Left hindlimb (tissue), 1 donor: Measurements from ENCODE around the gene DCTD.

ENCODE experiments used
- DNase-seq: peaks from one replicate; pipeline ENCODE4 v3.0.0-alpha.2; 2018

Gene DCTD

GRCh38 chr4:182888891-182889290 lies 28.3 kb downstream of the DCTD start:
- DNase-seq = no peak

DNA sequence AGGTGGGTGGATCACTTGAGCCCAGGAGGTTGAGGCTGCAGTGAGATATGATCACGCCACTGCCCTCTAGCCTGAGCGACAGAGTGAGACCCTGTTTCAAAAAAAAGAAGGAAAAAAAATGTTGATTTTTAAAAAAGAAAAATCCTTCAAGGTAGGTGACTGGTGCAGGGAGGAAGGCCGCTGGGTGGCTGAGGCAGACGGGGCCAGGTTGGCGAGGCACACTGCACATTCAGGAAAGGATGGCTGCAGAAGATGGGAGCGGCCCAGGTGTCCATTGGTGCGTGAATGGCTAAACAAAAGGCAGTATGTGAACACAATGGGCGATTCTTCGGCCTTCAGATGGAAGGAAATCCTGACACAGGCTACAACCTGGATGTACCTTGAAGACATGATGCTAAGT lies 30.4 kb downstream of the DCTD start:
- no peak for DNase-seq

GRCh38 chr4:182886205-182886604 lies 31.0 kb downstream of the DCTD start:
- DNase-seq = peak; percentile 57

GRCh38 chr4:182885738-182886077 lies 31.5 kb downstream of the DCTD start:
- peak; percentile 59 for DNase-seq

GRCh38 chr4:182885022-182885737 lies 32.0 kb downstream of the DCTD start:
- no peak for DNase-seq

- DNase-seq = no peak
These were observed 33.1 kb downstream of the DCTD start for GRCh38 chr4:182884040-182884439.

DNA sequence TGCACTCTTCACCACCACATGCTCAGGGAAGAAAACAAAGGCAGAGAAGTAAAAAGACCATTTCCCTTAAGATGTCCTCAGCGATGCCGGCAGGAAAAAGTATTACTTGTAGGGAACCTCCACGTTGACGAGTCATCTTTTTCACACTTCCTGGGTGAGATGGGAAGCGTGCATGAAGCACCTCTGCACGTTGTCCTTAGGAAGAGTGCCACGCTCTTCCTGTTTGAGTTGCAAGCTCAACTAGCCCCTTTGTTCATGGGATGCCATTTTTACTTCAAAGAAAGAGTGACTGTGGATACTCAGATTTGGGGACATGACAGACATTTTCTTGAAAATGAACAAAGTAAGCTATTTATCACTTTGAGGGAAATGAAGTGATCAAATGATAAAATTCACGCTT lies 33.8 kb downstream of the DCTD start:
- DNase-seq = no peak

- DNase-seq = no peak
These were observed 35.3 kb downstream of the DCTD start for GRCh38 chr4:182881914-182882313.

GRCh38 chr4:182880387-182881356 lies 36.5 kb downstream of the DCTD start:
- peak; percentile 74 for DNase-seq

- DNase-seq = no peak
These were observed 37.3 kb downstream of the DCTD start for GRCh38 chr4:182879913-182880312.

DNA sequence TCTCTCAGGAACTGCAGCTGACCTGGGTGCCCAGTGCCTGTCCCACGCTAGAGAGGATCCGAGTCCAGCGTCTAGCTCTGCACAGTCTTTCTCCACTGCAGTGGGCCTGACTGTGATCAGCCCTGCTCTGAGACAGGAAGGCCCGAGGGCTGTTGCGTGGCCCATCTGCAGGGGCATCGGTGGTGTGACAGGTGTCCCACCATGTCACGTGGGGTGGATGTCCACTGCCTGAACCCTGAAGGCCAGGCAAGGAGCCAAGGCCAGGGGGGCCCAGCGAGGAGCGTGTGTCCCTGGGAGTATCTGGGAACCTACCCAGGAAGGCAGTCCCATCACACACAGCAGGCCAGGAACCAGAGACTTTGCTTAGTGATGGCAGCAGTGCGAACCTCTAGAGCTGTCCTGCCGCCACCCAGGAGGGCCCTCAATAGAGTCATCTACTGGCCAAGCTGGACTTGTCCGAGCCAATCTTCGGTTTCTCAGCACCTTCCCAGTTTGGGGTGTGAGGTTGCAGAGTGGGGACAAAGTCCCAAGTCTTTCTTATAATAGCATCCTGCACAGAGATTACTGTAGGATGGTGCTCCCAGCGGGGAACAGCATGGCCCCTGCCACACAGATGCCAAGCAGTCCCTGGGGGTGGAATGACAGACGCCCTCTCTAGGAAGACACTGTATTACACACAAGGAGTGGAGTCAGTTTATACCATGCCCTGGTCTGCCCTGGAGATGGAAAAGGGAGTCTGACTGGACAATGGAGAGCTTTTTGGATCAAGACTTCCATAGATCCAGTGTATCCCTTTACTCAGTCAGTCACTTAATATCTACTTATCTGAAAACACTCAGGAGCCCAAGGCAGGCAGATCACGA lies 38.3 kb downstream of the DCTD start:
- no peak for DNase-seq

DNA sequence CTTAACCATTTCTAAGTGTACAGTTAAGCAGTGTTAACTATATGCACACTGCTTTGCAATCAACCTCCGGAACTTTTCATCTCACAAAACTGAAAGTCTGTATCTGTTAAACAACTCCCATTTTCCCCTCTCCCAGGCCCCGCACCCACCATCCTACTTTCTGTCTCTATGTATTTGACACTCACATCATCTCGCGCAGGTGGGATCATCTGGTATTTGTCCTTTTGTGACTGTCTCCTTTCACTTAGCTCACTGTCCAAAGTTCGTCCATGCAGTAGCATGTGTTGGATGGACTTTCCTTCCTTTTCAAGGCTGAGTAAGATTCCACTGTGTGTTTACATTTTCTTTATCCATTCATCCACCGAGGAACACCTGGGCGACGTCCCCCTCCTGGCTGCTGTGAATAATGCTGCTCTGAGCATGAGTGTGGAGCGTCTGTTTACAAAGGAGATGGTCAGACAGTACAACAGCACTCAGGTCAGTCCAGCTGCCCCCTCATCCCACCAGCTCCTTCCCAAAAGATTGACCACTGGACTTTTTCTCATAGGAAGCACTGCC lies 39.8 kb downstream of the DCTD start:
- no peak for DNase-seq

- no peak for DNase-seq
These were observed 40.8 kb downstream of the DCTD start for GRCh38 chr4:182876427-182876826.

GRCh38 chr4:182875453-182876405 lies 41.5 kb downstream of the DCTD start:
- no peak for DNase-seq

- DNase-seq = no peak
These were observed 42.3 kb downstream of the DCTD start for GRCh38 chr4:182874797-182875345.

- no peak for DNase-seq
These were observed 42.9 kb downstream of the DCTD start for GRCh38 chr4:182874304-182874751.

- no peak for DNase-seq
These were observed 43.5 kb downstream of the DCTD start for GRCh38 chr4:182873726-182874125.

- DNase-seq = no peak
These were observed 43.9 kb downstream of the DCTD start for GRCh38 chr4:182873289-182873688.

DNA sequence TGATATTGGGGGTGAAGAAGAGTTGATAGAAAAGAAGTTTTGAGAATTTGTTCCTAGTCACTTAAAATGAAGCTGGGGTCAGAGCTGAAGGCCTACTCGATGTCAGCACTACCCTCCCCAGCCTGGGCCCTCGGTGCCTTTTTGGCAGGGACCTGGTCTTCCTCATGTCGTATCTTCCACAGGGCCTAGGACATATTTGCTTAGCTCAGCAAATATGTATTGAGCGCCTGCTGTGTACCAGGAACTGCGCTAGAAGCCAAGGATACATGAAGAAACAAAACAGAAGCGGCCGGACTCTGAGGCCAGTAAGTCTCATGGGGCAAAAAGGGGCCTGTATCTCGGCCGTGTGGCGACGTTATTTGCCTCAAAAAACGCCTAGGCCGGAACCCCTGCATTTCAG lies 44.3 kb downstream of the DCTD start:
- DNase-seq = no peak

GRCh38 chr4:182871616-182872015 lies 45.6 kb downstream of the DCTD start:
- DNase-seq = no peak

- no peak for DNase-seq
These were observed 47.5 kb downstream of the DCTD start for GRCh38 chr4:182869697-182870096.
